ENCODE data around the gene TAOK1. TPM values are rescaled to one million over a fixed set of nuclear protein-coding genes. Genes with fewer than 3 reads are reported as not detected.

The TAOK1 gene
- total and polyA plus RNA-seq, 10 of the 15 experiments (the other 5 are each of a cell fraction or from before 2014, with no cell fraction given) = 2.0 to 27.1 (median 11.8) TPM

DNA sequence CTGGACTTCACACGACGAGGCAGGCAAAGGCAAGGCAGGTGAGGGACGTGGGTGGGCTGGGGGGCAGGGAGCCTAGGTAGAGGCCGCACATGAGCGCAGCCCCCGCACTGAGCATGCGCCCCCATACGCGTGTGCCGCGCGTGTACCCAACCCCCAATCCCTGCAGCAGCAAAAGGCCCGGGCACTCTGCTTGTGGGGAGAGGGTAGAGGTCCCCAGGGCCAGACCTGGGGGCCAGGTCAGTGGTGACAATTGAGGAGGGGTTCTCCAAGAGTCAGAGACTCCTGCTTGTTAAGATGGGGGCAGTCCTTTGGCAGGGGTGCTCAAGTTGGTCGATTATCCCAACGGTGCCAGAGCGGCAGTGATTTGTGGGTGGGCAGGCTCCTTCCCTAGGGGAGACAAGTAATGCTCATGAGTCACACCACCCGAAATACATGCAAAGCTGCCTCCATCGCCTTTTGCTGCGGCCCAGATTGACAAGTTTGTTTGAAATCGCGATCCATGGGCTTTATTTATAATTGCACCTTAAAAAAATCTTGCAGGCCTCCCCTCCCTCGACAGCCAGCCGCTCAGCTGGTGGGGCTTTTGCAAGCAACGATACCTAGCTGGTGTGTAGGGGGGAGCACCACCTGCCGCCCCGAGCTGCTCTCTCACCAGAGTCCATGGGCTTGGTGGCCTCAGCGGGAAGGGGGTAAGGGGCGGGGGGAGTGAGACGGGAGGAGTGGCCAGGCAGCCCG is 200.4 kb downstream of the TAOK1 start:
- ChIA-PET CTCF (interaction anchor here (0.6 to 5.0 kb wide), 14 partner anchors 9 to 229 kb away, joined by 3 to 72 read pairs (median 5); no protein-coding TSS in a partner anchor), POLR2A (interaction anchor here (0.6 to 1.0 kb wide), 3 partner anchors 27 to 724 kb away, joined by 3 to 9 read pairs (median 4); no protein-coding TSS in a partner anchor), SMC1A (ENCODE audit: uncharacterized antibody, unreplicated experiment) (interaction anchor here (1.1 to 3.0 kb wide), 4 partner anchors 10 to 221 kb away, joined by 5 to 17 read pairs (median 6); no protein-coding TSS in a partner anchor), RAD21 (ENCODE audit: unreplicated experiment) (interaction anchor here (0.6 to 2.9 kb wide), 9 partner anchors 9 to 929 kb away, joined by 3 to 20 read pairs (median 6); partner anchors contain the start of gene ABHD15)
- H3K4me2 ChIP-seq (ENCODE audit: control insufficient read depth, insufficient read depth) = peak overlapping the region; percentile 100
- no TSS peak for BruUV-seq (replicated peaks)
- peak overlapping the region; percentile 95 for H2AFZ ChIP-seq (ENCODE audit: control insufficient read depth, low read depth, low read length)
- H4K20me1 ChIP-seq (ENCODE audit: control insufficient read depth, insufficient read depth) = no peaks in the 10 kb centered on the region
- H3K9me3 ChIP-seq (replicated peaks; ENCODE audit: control insufficient read depth, insufficient read depth, low read length) = no peaks in the 10 kb centered on the region
- H3K9ac ChIP-seq (ENCODE audit: control insufficient read depth, insufficient read depth, low read length) = peak overlapping the region; percentile 64
- no peaks in the 10 kb centered on the region for H3K36me3 ChIP-seq (ENCODE audit: control insufficient read depth in 2 of 2, insufficient read depth in 2 of 2, low read length in 1 of 2)
- 9% methylated on average over 30 of the region's 30 CpGs for WGBS (ENCODE audit: insufficient coverage, insufficient replicate concordance, low lambda C conversion rate, missing lambda C conversion rate)
- FAIRE-seq = no peak
- intact Hi-C loops (cut with micrococcal nuclease; ENCODE audit: unreplicated experiment) (loop anchor here (1.0 to 10.0 kb wide), 2 partner anchors 10 to 226 kb away; no protein-coding TSS in a partner anchor), in situ Hi-C loops (cut with MboI) (no loop called here)
- peak overlapping the region; percentile 72 for H3K27ac ChIP-seq (ENCODE audit: control insufficient read depth, insufficient read depth)
- H3K4me1 ChIP-seq (ENCODE audit: control insufficient read depth, insufficient read depth, low read length) = peaks cover 44% of the 10 kb centered on the region
- peak; percentile 15 for ATAC-seq
- H3K79me2 ChIP-seq (ENCODE audit: control insufficient read depth, insufficient read depth, low read length) = peaks cover 28% of the 10 kb centered on the region
- peak overlapping the region; percentile 67 for H3K4me3 ChIP-seq
- H3K27me3 ChIP-seq (replicated peaks in 1 of 2; ENCODE audit: control insufficient read depth in 2 of 2, insufficient read depth in 2 of 2, low read length in 1 of 2) = no peaks in the 10 kb centered on the region; a peak in 1 of 4 replicates
- no peak for DNase-seq (ENCODE audit: low read depth, low spot score)
- TF ChIP-seq BHLHE40 (IDR thresholded peaks at IDR 0.05; ENCODE audit: borderline replicate concordance in 1 of 2, low read depth in 2 of 2, low read length in 1 of 2) (peak; percentile 43 to 83; a peak in 3 of 4 replicates), CHD2 (IDR thresholded peaks at IDR 0.05; ENCODE audit: borderline replicate concordance, low read depth, low read length) (peak; percentile 59; the same call in 1 of the 2 replicates), CREB1 (IDR thresholded peaks at IDR 0.05; ENCODE audit: low read depth) (no peak), ZNF207 (IDR thresholded peaks at IDR 0.05; ENCODE audit: borderline replicate concordance) (no peak), CHD1 (IDR thresholded peaks at IDR 0.05; ENCODE audit: low read depth, low read length) (no peak), NFYA (IDR thresholded peaks at IDR 0.05; ENCODE audit: borderline replicate concordance, low read depth, low read length) (no peak), NRF1 (conservative IDR thresholded peaks at IDR 0.05; ENCODE audit: low read depth, low read length) (peak; percentile 39; the same call in 1 of the 2 replicates), NBN (IDR thresholded peaks at IDR 0.05) (no peak), ATF7 (IDR thresholded peaks at IDR 0.05; ENCODE audit: low read depth) (no peak), EED (IDR thresholded peaks at IDR 0.05; ENCODE audit: low read depth) (no peak), SREBF1 (IDR thresholded peaks at IDR 0.05; ENCODE audit: low read length) (no peak), TARDBP (IDR thresholded peaks at IDR 0.05; ENCODE audit: borderline replicate concordance) (no peak), NFYB (IDR thresholded peaks at IDR 0.05; ENCODE audit: insufficient read depth, low read depth, low read length) (no peak), ZNF384 (IDR thresholded peaks at IDR 0.05; ENCODE audit: borderline replicate concordance, low read depth, low read length) (no peak), BACH1 (IDR thresholded peaks at IDR 0.05; ENCODE audit: borderline replicate concordance) (0 out of 2 replicates have a peak, but pooled peaks have one; percentile 26), RCOR1 (conservative IDR thresholded peaks at IDR 0.05; ENCODE audit: low read depth, low read length) (no peak), IRF4 (IDR thresholded peaks at IDR 0.05; ENCODE audit: low read depth, low read length) (no peak), NR2F1 (conservative IDR thresholded peaks at IDR 0.05) (no peak), KLF5 (IDR thresholded peaks at IDR 0.05; ENCODE audit: partially characterized antibody) (no peak)
- TF ChIP-seq, protein P1, sequence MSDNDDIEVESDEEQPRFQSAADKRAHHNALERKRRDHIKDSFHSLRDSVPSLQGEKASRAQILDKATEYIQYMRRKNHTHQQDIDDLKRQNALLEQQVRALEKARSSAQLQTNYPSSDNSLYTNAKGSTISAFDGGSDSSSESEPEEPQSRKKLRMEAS (IDR thresholded peaks at IDR 0.05; ENCODE audit: low read depth, low read length) = peak; percentile 44; the same call in 1 of the 2 replicates
- TF ChIP-seq, protein P2, sequence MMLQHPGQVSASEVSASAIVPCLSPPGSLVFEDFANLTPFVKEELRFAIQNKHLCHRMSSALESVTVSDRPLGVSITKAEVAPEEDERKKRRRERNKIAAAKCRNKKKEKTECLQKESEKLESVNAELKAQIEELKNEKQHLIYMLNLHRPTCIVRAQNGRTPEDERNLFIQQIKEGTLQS (IDR thresholded peaks at IDR 0.05; ENCODE audit: borderline replicate concordance, extremely low read depth, low read depth, low read length) = no peak
- TF ChIP-seq, protein P3, sequence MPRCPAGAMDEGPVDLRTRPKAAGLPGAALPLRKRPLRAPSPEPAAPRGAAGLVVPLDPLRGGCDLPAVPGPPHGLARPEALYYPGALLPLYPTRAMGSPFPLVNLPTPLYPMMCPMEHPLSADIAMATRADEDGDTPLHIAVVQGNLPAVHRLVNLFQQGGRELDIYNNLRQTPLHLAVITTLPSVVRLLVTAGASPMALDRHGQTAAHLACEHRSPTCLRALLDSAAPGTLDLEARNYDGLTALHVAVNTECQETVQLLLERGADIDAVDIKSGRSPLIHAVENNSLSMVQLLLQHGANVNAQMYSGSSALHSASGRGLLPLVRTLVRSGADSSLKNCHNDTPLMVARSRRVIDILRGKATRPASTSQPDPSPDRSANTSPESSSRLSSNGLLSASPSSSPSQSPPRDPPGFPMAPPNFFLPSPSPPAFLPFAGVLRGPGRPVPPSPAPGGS (IDR thresholded peaks at IDR 0.05; ENCODE audit: borderline replicate concordance, insufficient read depth, low read depth, low read length, poor library complexity, severe bottlenecking) = no peak

Measured in GM12878 (cell line).